ENCODE data around the gene TIE1.

The TIE1 gene

DNA sequence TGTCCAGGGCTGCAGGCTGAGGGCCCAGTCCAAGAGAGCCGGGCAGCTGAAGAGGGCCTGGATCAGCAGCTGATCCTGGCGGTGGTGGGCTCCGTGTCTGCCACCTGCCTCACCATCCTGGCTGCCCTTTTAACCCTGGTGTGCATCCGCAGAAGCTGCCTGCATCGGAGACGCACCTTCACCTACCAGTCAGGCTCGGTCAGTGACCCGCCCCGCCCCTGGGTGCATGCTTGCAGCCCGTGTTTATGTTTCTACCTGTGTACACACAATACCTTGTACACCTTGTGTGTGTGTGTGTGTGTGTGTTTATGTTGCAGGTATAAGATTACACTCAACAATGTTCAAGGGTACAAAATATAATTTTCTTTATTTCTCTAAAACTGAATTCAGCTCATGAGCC is 13.0 kb downstream of the TIE1 start:
- H3K9me3 ChIP-seq (ENCODE audit: insufficient read depth, low read depth, low read length), result peaks cover 2% of the 10 kb centered on the region

GRCh38 chr1:43314233-43314632 is 13.5 kb downstream of the TIE1 start:
- H3K23ac ChIP-seq (ENCODE audit: low read length), result no peak overlapping the region
- no peak overlapping the region for H4K91ac ChIP-seq (ENCODE audit: low read depth, low read length)
- no peak overlapping the region for H3K4ac ChIP-seq (ENCODE audit: low read depth, low read length)
- no peaks in the 10 kb centered on the region for H3K79me2 ChIP-seq (ENCODE audit: control insufficient read depth, insufficient read depth, low read length, poor library complexity)
- no peak overlapping the region for H4K12ac ChIP-seq (ENCODE audit: low read depth, low read length)
- no peak overlapping the region for H3K18ac ChIP-seq (ENCODE audit: low read length)
- no peak overlapping the region for H2BK120ac ChIP-seq (ENCODE audit: insufficient read depth, low read length, poor library complexity)
- H3K79me1 ChIP-seq (ENCODE audit: low read length), result no peaks in the 10 kb centered on the region
- no peak overlapping the region for H3K4me3 ChIP-seq (ENCODE audit: low read depth, low read length)
- H3K27ac ChIP-seq (ENCODE audit: low read depth, low read length), result no peak overlapping the region
- no peak overlapping the region for H4K8ac ChIP-seq (ENCODE audit: low read depth, low read length)
- no peak overlapping the region for H2BK5ac ChIP-seq (ENCODE audit: low read depth, low read length, poor library complexity)
- no CpG with 5 or more reads among the region's 5 CpGs for whole genome bisulfite sequencing (ENCODE audit: extremely low coverage, insufficient coverage, insufficient read length)
- H3K14ac ChIP-seq (ENCODE audit: low read length), result no peak overlapping the region
- DNase-seq, result no peak
- H2AK5ac ChIP-seq (ENCODE audit: low read length), result no peak overlapping the region
- no peak overlapping the region for H3K9ac ChIP-seq (ENCODE audit: low read length)
- H3K36me3 ChIP-seq (ENCODE audit: control insufficient read depth in 1 of 2, insufficient read depth in 2 of 2, low read length in 2 of 2), result no peaks in the 10 kb centered on the region
- no peak overlapping the region for H2BK12ac ChIP-seq (ENCODE audit: low read length)
- H3K4me2 ChIP-seq (ENCODE audit: low read length), result no peak overlapping the region
- no peak overlapping the region for H2AFZ ChIP-seq (ENCODE audit: insufficient read depth, low read length, poor library complexity)
- peaks cover under 1% of the 10 kb centered on the region for H3K9me3 ChIP-seq (ENCODE audit: insufficient read depth, low read depth, low read length)
- no peaks in the 10 kb centered on the region for H3K27me3 ChIP-seq (ENCODE audit: insufficient read depth, low read length)
- no peaks in the 10 kb centered on the region for H3K4me1 ChIP-seq (ENCODE audit: control insufficient read depth in 1 of 2, insufficient read depth in 2 of 2, low read length in 2 of 2)

More for the DNA sequence above, 13.0 kb downstream of the TIE1 start:
- no peak overlapping the region for H3K23ac ChIP-seq (ENCODE audit: low read length)
- no peaks in the 10 kb centered on the region for H3K79me2 ChIP-seq (ENCODE audit: control insufficient read depth, insufficient read depth, low read length, poor library complexity)
- H3K27me3 ChIP-seq (ENCODE audit: insufficient read depth, low read length), result no peaks in the 10 kb centered on the region
- no peaks in the 10 kb centered on the region for H3K36me3 ChIP-seq (ENCODE audit: control insufficient read depth in 1 of 2, insufficient read depth in 2 of 2, low read length in 2 of 2)
- H2BK120ac ChIP-seq (ENCODE audit: insufficient read depth, low read length, poor library complexity), result no peak overlapping the region
- no peak overlapping the region for H3K4ac ChIP-seq (ENCODE audit: low read depth, low read length)
- no peak overlapping the region for H2AK5ac ChIP-seq (ENCODE audit: low read length)
- H3K14ac ChIP-seq (ENCODE audit: low read length), result no peak overlapping the region
- no peaks in the 10 kb centered on the region for H3K4me1 ChIP-seq (ENCODE audit: control insufficient read depth in 1 of 2, insufficient read depth in 2 of 2, low read length in 2 of 2)
- peak; percentile 22 to 68 for DNase-seq
- H4K12ac ChIP-seq (ENCODE audit: low read depth, low read length), result no peak overlapping the region
- H2AFZ ChIP-seq (ENCODE audit: insufficient read depth, low read length, poor library complexity), result no peak overlapping the region
- no peak overlapping the region for H4K8ac ChIP-seq (ENCODE audit: low read depth, low read length)
- no peak overlapping the region for H3K4me2 ChIP-seq (ENCODE audit: low read length)
- no peak overlapping the region for H3K18ac ChIP-seq (ENCODE audit: low read length)
- no peak overlapping the region for H2BK12ac ChIP-seq (ENCODE audit: low read length)
- H3K79me1 ChIP-seq (ENCODE audit: low read length), result no peaks in the 10 kb centered on the region
- H3K4me3 ChIP-seq (ENCODE audit: low read depth, low read length), result no peak overlapping the region
- H3K27ac ChIP-seq (ENCODE audit: low read depth, low read length), result no peak overlapping the region
- H4K91ac ChIP-seq (ENCODE audit: low read depth, low read length), result no peak overlapping the region
- H2BK5ac ChIP-seq (ENCODE audit: low read depth, low read length, poor library complexity), result no peak overlapping the region
- H3K9ac ChIP-seq (ENCODE audit: low read length), result no peak overlapping the region
- no CpG with 5 or more reads among the region's 10 CpGs for WGBS (ENCODE audit: extremely low coverage, insufficient coverage, insufficient read length)

DNA sequence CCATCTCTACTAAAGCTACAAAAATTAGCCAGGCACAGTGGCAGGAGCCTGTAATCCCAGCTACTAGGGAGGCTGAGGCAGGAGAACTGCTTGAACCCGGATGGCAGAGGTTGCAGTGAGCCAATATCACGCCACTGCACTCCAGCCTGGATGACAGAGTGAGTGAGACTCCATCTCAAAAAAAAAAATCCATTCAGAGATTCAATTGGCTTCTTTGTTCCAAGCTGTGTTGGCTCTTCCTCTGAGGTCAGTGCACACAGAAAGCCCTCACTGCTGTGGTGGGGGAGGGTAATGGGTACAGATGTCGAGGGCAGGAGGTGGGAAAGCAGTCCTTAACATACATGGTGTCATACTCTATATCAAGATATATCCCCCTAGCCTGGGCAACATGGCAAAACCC is 14.7 kb downstream of the TIE1 start:
- no peak overlapping the region for H4K91ac ChIP-seq (ENCODE audit: low read depth, low read length)
- H3K4ac ChIP-seq (ENCODE audit: low read depth, low read length), result no peak overlapping the region
- no peak overlapping the region for H2BK12ac ChIP-seq (ENCODE audit: low read length)
- H3K4me1 ChIP-seq (ENCODE audit: control insufficient read depth in 1 of 2, insufficient read depth in 2 of 2, low read length in 2 of 2), result no peaks in the 10 kb centered on the region
- WGBS (ENCODE audit: extremely low coverage, insufficient coverage, insufficient read length), result no CpG with 5 or more reads among the region's 3 CpGs
- no peak overlapping the region for H3K23ac ChIP-seq (ENCODE audit: low read length)
- H3K14ac ChIP-seq (ENCODE audit: low read length), result no peak overlapping the region
- no peak overlapping the region for H3K27ac ChIP-seq (ENCODE audit: low read depth, low read length)
- no peak for DNase-seq
- no peak overlapping the region for H2AK5ac ChIP-seq (ENCODE audit: low read length)
- no peak overlapping the region for H2AFZ ChIP-seq (ENCODE audit: insufficient read depth, low read length, poor library complexity)
- H3K4me3 ChIP-seq (ENCODE audit: low read depth, low read length), result no peak overlapping the region
- H4K12ac ChIP-seq (ENCODE audit: low read depth, low read length), result no peak overlapping the region
- no peak overlapping the region for H3K18ac ChIP-seq (ENCODE audit: low read length)
- no peak overlapping the region for H4K8ac ChIP-seq (ENCODE audit: low read depth, low read length)
- no peak overlapping the region for H3K4me2 ChIP-seq (ENCODE audit: low read length)
- H3K9me3 ChIP-seq (ENCODE audit: insufficient read depth, low read depth, low read length), result no peaks in the 10 kb centered on the region
- H3K9ac ChIP-seq (ENCODE audit: low read length), result no peak overlapping the region
- H3K79me1 ChIP-seq (ENCODE audit: low read length), result no peaks in the 10 kb centered on the region
- no peaks in the 10 kb centered on the region for H3K79me2 ChIP-seq (ENCODE audit: control insufficient read depth, insufficient read depth, low read length, poor library complexity)
- no peaks in the 10 kb centered on the region for H3K27me3 ChIP-seq (ENCODE audit: insufficient read depth, low read length)
- H2BK120ac ChIP-seq (ENCODE audit: insufficient read depth, low read length, poor library complexity), result no peak overlapping the region
- no peaks in the 10 kb centered on the region for H3K36me3 ChIP-seq (ENCODE audit: control insufficient read depth in 1 of 2, insufficient read depth in 2 of 2, low read length in 2 of 2)
- H2BK5ac ChIP-seq (ENCODE audit: low read depth, low read length, poor library complexity), result no peak overlapping the region

DNA sequence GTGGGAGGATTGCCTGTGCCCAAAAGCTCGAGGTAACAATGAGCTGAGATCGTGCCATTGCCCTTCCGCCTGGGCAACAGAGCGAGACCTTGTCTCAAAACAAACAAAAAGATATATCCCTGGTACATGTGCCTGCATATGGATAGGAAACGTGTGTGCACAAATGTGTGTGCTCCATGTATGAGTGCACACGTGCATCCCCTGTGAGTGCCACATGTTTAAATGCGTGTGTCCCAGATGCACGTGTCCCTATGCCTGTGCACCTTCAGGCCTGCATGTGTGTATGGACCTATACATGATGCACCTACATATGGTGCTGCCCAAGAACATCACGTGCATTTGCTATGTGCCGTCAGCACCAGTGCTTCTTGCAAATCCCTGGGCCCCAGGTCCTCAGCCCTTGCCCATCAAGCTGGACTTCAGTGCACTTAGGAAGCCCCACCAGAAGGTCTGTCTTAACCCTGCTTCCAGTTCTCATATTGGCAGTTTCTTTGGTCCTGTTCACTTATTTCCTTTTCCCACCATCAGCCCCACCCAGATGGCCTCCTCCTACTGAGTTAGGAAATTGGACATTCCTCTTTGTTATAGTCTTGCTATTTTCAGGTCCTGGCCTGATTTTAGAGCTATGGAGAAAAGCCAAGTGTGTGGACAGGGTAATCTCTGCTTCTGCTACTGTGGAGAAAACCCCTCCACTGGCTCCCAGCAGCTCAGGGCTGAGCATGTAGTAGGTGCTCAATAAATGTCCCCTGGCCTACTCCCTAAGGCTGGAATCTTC is 15.4 kb downstream of the TIE1 start:
- Histone ChIP-seq H3K79me2 (ENCODE audit: control insufficient read depth, insufficient read depth, low read length, poor library complexity) (no peaks in the 10 kb centered on the region), H4K91ac (ENCODE audit: low read depth, low read length) (no peak overlapping the region), H3K27me3 (ENCODE audit: insufficient read depth, low read length) (no peaks in the 10 kb centered on the region), H2BK120ac (ENCODE audit: insufficient read depth, low read length, poor library complexity) (no peak overlapping the region), H3K18ac (ENCODE audit: low read length) (no peak overlapping the region), H2BK12ac (ENCODE audit: low read length) (no peak overlapping the region), H3K4me1 (ENCODE audit: control insufficient read depth in 1 of 2, insufficient read depth in 2 of 2, low read length in 2 of 2) (no peaks in the 10 kb centered on the region), H2AK5ac (ENCODE audit: low read length) (no peak overlapping the region), H3K23ac (ENCODE audit: low read length) (no peak overlapping the region), H3K9ac (ENCODE audit: low read length) (no peak overlapping the region), H2BK5ac (ENCODE audit: low read depth, low read length, poor library complexity) (no peak overlapping the region), H3K4me3 (ENCODE audit: low read depth, low read length) (no peak overlapping the region), H3K27ac (ENCODE audit: low read depth, low read length) (no peak overlapping the region), H4K8ac (ENCODE audit: low read depth, low read length) (no peak overlapping the region), H3K79me1 (ENCODE audit: low read length) (no peaks in the 10 kb centered on the region), H3K4ac (ENCODE audit: low read depth, low read length) (no peak overlapping the region), H2AFZ (ENCODE audit: insufficient read depth, low read length, poor library complexity) (no peak overlapping the region), H3K36me3 (ENCODE audit: control insufficient read depth in 1 of 2, insufficient read depth in 2 of 2, low read length in 2 of 2) (no peaks in the 10 kb centered on the region), H4K12ac (ENCODE audit: low read depth, low read length) (no peak overlapping the region), H3K9me3 (ENCODE audit: insufficient read depth, low read depth, low read length) (no peaks in the 10 kb centered on the region), H3K4me2 (ENCODE audit: low read length) (no peak overlapping the region), H3K14ac (ENCODE audit: low read length) (no peak overlapping the region)
- DNase-seq, result no peak
- WGBS (ENCODE audit: extremely low coverage, insufficient coverage, insufficient read length), result no CpG with 5 or more reads among the region's 10 CpGs
